COLO829 (cell line): Measurements from ENCODE around the gene CIDEA.

ENCODE experiments used
- DNase-seq: peaks from one replicate; pipeline ENCODE4 v3.0.0; 2012; ENCODE audit warnings: low spot score

The CIDEA gene

DNA sequence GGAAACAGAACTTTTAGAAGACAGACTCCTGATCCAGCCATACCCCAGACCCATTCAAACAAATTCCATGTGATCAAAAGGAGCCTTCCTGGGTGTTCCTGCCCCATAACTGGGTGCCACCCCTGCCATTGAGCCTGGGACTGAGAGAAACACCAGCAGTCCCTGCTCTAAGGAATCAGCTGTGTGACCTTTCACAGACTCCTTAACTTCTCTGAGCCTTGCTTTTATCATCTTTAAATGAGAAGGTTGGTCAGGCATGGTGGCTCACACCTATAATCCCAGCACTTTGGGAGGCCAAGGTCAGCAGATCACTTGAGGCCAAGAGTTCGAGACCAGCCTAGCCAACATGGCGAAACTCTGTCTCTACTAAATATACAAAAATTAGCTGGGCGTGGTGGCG, 20.6 kb downstream of the CIDEA start:
- no peak for DNase-seq

GRCh38 chr18:12276736-12277554, 22.8 kb downstream of the CIDEA start:
- no peak for DNase-seq

DNA sequence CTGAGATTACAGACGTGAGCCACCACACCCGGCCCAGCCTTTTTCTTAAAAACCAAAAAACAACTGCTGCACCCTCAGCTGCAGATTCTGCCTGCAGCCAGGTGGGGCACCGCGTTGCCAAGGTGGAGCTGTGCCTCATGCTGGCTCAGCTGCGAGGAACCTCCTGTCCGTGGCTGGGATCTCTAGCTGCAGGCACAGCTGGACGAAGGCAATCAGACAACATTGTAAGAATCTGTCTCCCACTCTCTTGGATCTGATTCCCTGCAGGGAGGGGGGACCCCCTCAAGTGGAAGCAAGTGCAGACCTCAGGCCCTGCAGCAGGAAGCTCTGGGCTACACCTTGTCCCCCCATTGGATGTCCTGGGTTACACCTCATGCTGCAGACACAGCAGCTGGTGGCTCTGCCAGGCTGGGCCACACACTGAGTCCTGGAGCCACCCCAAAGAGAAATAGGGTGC, 24.1 kb downstream of the CIDEA start:
- no peak for DNase-seq

DNA sequence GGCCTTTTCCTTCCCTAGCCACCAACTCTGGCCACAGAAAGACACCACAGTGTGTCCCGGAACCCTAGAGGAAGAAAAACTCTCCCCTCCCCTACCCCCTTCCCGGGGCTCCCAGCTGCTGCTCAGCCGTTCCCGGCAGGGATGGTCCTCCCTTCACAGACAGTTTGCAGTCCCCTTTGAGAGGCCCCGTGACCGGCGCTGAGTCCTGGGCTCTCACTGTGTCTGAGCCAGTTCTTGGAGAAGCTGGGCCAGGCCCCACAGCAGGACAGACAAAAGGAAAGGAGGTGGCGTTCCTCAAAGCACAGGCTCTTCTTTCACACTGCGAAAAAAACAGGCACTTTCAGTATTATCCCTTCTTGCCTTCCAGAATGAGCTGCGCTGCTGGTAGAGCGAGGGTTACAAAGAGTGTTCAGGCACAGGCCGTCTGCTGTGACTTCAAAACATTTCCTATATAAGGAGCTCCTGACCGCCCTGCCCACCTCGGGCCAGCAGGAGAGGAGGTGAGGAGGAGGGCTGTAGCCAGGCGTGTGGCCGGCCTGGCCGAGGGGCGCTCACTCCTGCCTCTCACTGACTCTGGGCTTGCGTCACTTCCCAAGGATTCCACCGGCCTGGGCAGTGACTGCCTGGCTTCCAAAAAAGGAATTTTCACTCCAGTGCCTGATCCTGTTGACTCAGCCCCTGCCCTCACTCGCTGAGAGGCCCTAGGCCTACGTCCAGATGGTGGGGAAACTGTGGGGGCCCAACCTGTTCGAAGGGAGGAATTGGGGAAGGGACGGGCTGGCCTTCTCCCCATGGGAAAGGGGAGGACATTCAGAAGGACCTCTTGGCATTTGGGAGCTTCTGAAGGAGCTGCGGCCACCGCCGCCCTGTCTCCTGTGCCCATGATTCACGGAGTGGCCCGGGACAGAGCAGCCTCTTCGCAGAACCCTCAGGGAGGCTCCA, 24.9 kb downstream of the CIDEA start:
- no peak for DNase-seq

GRCh38 chr18:12279781-12280531, 25.8 kb downstream of the CIDEA start:
- no peak for DNase-seq

- DNase-seq: no peak
Observed at GRCh38 chr18:12281861-12282260, 27.7 kb downstream of the CIDEA start.

GRCh38 chr18:12282442-12283039, 28.4 kb downstream of the CIDEA start:
- no peak for DNase-seq

- DNase-seq: no peak
Observed at GRCh38 chr18:12283256-12283655, 29.1 kb downstream of the CIDEA start.

DNA sequence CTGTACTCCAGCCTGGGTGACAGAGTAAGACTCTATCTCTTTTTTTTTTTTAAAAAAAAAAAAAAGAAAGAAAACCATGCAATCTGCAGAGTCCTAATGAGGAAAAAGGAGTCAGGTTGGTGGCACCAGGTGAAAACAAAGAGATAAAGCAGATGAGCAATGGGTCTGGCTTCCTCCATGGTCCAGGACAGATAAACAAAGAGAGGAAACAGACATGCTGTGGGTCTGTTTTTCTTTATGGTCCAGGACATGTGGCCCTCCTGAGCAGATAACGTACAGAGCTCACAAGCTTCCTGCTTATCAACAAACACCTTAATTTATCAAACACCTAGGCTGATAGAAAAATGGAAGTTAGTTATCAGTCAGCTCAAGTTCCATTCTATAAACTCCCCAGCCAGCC, 29.5 kb downstream of the CIDEA start:
- DNase-seq: no peak

GRCh38 chr18:12287131-12287681, 33.0 kb downstream of the CIDEA start:
- no peak for DNase-seq

DNA sequence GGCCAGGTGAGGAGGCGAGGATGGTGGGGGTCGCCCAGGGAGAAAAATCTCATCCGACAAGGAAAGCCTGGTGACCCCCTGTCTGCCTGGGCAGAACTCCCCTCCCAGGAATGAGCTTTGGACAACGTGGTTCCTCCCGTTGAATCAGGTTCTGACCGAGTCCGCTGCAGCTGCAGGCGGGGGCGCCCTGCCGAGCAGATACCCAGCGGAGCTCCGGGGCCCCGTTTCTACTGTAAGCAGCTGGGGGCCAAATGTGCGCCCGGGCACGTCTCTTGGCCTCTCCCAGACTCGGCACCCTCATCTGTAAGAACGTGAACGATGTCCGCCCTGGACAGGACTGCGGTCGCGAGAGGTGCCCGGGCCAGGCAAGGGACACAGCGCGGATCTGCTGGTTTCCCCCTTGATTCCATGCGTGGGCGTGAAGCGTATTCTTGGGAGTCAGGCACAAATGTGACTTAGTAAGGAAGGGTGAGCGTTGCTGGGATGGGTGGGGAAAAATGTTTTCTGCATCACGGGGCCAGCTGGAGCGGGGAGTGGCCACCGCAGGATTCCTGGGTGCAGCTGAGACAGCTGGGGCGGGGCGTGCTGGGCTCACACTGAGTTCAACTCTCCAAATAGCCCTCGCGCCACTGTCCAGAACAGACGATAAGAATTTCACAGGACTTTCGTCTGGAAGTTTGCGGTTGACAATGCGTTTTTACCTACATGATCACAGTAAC, 33.7 kb downstream of the CIDEA start:
- no peak for DNase-seq

DNA sequence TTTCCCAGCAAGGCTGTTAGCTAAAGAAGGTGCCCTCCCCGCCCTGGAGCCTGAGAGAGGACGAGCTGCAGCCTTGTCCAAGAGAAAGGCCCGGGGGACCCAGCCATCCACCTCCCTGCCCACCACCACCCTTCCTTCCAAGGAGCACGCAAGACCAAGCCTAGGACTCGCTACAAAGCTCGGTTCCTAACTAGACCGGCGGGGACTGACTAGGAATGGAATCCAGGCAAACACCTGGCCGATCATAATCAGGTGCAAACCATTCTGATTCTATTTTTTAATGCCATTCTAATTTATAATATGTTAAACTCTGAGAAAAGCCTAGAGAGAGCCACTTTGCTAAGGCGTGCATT, 34.2 kb downstream of the CIDEA start:
- no peak for DNase-seq

DNA sequence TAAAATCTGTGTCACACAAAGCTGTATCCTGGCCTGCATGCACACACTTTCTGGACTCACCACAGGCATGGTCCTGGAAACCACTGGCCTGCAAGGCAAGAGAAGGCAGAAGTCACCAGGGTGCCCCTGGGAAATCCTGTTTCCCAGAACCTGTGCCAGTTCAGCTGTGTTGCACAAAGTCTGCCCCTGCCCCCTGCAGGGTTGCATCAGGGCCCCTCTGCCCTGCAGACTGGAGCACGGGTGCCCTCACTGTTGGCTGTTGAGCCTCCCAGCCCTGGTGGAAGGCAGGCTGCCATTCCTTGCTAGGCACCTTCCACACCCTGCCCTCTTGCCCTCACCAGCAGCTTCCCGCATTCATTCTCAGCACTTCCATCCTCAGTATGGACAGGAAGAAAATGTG, 35.9 kb downstream of the CIDEA start:
- DNase-seq: no peak

- no peak for DNase-seq
Observed at GRCh38 chr18:12291161-12291560, 37.0 kb downstream of the CIDEA start.

GRCh38 chr18:12291690-12292089, 37.5 kb downstream of the CIDEA start:
- DNase-seq: no peak

DNA sequence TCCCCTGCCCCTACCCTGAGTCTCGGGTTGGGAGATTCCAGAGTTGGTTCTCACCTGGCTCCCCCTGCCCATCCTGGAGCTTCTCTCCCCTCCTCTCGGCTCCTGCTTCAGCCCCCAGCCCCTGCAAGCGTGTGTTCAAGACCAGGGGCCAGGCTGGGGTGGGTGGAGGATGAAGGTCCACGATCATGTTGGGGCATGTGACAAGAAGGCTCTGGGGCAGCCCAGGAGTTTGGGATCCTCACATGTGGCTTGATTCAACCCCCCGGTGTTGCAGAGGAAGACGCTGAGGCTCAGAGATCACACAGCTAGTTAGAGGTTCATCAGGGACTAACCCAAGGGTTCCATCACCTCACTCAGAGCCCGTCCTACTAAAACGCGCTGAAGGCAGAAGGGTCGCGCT, 39.7 kb downstream of the CIDEA start:
- DNase-seq: no peak

GRCh38 chr18:12295389-12296086, 41.4 kb downstream of the CIDEA start:
- DNase-seq: no peak

DNA sequence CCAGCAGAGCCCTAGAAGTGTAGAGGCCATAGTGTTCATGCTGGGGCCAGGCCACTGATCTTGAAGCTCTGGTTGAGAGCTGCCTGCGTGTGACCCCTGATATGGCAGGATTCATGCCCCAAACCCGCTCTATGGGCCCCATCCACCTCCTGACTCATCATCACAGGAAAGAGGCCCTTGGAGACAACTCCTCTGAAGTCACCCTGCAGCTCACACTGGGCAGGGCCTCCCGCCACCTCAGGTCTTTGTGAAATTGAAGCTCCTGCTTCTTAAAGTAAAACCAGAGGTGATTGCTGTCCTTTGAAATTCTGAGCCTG, 41.9 kb downstream of the CIDEA start:
- DNase-seq: no peak

DNA sequence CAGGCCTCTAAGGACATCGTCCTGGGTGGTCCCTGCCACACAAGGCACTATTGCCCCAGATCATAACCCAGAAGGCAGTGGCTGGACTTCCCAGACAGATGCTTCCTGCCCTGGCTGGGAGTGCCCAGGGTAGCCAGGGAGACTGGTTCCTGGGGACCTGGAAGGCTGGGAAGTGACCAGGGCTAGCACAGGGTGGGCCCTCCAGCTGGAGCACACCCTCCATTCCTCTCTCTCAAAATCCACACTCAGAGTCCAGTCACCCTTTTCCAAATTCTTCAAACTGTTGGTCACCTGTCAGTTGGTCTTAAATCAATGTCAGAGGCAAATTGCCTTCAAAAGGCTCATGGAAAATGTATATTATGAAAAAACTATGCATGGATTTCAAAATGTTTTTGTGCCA, 42.3 kb downstream of the CIDEA start:
- DNase-seq: no peak

- no peak for DNase-seq
Observed at GRCh38 chr18:12299862-12300261, 45.7 kb downstream of the CIDEA start.
